HG02973 (cell line): ENCODE measurements around the gene G3BP1.
"Not testable (repeated sequence)": the region's sequence is repeated elsewhere in the genome, so short reads cannot be mapped to it uniquely, and the experiment has no call there.

Source experiments
- ATAC-seq: cut with Tn5 transposase; IDR thresholded peaks from one replicate; pipeline ENCODE4 v1.9.1; 2021; ENCODE audit warnings: moderate library complexity; ENCODE audit not compliant: unreplicated experiment

Gene G3BP1

DNA sequence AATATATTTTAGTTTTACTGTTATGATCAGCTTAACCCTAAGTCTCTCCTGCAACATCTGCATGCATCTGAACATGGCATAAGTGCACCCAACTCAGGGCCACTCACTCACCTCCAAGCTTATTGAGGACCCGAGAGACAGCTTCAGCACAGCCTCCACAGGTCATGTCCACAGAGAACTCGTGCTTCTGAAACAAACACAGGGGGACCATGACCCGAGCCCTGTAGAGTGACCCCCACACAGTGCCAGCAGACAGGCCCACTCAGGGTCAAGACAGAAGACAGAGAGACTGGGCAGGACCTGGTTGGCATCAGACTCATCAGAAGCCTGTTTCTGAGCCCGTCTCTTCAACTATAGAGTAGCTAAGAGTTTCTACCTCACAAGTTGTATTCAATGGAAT, 20.2 kb upstream of the G3BP1 start:
- no peak for ATAC-seq

DNA sequence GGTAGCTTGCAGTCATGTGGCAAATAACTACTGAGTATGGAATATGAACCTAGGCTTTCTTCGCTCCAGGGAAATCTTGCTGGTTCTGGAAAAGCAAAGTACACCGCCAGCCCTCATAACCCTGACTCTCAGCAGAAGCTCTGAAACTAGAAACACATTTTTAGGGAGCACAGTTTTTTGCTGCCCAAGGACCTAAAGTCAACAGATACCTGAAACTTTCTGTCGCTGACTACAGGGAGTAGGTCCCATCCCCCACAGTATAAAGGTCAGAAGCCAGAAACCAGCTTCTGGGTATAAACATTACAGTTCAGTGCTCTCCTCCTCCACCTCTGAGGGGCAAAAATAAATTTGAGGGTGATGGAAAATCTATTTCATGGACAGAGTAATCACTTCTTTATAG, 16.4 kb upstream of the G3BP1 start:
- ATAC-seq: no peak

DNA sequence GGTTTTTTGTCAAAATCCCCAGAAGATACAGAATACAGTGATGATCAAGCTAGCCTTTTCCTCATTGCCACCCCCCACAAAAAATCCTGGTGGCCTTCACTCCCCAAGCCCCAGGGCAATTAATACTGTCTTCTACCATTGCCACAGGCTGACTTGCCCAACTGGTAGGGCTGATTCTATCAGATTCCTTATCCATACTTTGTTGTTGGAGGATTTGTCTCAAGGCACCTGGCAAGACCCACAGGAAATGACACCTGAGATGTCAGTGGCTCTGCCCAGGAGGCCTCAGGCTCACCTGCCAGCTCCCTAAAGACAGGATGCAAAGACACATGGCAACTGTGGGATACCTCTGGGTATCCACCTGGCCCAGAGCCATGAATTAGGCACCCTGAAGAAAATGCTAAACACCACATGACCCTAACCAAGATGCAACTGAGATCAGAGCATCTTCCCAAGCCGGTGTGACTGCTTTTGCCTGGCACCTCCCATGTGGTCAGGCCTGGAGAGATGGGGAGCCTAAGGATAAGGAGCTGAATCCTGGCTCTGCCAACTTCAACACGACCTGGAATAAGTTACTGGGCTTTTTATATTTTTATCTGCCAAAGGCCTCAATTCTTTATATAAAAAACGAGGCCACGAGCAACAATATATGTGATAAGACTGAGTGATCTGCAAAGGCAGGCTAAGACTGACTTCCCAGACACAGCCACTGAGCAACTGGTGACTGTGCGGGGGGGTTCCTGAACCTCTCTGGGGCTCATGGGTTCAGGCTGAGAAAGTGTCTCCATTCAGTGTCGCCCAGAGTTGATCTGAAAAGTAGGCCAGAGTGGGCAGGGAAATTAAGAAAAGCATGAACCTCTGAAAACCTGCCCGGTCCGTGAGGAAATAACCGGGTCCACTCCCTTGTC, 14.3 kb upstream of the G3BP1 start:
- peak; percentile 21 for ATAC-seq

DNA sequence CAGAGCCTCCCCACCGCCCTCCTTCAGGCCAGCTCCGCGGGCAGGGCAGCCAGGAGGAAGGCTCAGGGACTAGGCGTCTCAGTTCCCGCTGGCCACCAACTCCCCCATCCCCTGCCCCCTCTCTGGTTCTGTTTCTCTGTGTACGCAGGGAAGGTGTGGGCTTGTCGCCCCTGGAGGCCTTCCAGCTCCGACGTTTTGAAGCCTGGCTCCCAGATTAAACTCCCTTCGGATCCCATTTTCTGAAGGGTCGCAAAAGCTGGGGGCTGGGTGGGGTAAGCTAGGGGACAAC, 13.7 kb upstream of the G3BP1 start:
- ATAC-seq: peak; percentile 7

DNA sequence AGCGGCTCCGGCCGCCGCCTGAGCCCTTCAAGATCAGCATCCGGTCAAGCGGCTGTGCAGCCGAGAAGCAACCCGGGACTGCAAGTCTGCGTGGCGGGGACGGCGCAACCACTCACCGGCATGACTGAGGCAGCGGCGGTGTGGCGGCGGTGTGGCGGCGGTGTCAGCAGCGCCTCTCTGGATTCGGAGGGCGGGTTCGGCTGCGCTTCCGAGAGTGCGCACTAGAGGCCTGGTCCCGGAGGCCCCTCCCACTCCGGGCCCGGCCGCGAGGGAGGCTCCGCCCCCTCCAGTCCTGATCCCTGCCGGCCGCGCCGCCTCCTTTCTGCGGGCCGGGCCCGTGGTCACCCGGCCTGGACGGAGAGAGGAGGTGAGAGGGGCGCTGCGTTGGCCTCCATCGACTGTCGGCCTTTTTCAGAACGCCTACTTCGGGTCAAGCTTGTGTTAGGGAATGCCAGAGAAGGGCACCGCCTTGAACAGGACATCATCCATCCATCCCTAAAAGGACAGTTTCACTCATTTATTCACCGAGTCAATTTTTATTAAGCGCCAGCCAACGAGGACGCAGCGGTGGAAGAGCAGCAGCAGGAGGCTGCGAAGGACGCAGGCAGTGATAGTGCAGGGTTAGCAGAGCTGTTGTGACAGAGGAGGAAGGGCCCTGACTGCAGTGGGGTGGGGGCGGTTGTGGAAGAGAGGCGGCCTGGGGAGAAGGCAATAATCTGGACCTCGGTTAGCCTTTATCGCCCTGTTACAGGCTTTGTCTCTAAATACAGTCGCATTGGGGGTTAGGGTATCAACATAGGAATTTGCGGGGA, 13.1 kb upstream of the G3BP1 start, which contains the start of gene ATOX1:
Gene ATOX1 (minus strand): TSS at position 202 of the 812 bp plus-strand sequence. CDS start 80 bp downstream, at position 122.
- ATAC-seq: peak; percentile 96

DNA sequence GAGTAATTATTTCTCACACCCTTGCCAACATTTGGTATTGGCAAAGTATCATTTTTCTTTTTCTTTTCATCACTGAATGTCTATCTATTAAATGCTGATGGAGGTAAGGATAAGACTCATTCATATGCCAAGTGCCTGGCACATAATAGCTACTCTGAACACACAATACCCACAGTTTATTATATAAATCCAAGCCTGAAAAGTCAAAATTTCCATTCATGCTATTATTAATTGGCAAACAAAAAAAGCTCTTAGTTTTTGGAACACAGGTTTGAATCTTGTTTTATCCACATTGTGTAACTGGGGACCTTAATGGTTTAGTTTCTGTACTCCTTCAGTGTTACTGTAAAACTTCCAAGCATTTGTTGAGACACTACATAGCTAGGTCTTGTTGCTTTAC, 7.0 kb upstream of the G3BP1 start:
- no peak for ATAC-seq

DNA sequence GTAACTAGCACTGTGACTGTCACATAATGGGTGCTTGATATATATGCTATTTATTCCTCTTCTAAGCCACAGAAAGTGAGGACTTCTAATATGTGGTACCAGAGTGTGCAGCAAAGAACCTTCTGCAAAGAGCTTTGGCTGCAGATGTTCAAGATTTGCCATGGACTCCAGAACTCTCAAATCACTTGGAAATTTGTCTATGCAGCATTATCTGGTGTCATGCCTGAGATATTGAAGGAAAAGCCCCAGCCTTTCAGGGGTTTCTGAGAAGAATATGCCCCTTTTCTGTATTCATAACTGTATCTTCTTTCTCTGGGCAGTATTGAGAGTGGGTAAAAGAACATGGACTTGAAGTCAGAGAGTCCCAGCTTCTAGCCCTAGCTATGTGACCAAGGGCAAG, 4.8 kb upstream of the G3BP1 start:
- no peak for ATAC-seq

DNA sequence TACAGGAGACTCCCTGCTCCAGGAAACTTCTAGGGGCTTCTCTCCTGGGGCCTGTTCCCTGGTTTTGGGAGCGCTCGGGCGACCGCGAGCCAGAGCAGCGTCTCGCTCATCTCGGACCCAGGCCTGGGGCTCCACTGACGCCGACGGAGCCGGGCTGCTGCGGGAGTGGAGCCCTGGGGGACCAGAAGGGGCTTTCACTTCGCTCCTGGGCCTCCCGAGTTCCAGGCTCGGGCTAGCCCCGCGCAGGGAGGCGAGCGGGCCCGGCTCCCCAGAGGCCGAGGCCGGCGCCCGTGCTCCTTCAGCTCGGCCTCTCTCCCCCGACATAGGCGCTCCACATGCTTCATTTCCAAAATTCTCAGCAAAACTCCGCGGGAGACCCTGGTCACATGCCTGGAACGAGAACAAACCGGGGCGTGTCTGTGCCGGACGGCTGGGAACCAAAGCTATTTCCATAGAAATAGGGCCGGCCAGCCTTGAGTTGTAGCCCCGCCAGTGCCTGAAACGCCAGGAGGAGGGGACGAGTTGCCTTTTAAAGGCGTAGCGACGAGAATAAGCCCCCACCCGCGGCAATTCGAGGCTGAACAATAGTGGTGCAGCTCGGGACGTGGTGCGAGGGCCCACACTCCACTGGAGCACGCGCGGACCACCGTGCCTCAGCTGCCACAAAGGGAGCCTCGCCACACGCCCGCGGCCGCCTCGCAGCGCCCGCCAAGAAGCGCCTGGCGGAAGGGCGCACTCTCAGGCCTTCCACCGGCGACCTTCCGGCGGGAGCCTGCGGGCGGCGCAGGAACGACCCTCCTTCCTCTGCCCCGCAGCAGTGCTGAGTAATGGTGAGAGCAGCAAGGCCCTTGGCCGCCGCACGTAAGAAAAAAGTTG, 1.1 kb upstream of the G3BP1 start:
- ATAC-seq: peak; percentile 24

DNA sequence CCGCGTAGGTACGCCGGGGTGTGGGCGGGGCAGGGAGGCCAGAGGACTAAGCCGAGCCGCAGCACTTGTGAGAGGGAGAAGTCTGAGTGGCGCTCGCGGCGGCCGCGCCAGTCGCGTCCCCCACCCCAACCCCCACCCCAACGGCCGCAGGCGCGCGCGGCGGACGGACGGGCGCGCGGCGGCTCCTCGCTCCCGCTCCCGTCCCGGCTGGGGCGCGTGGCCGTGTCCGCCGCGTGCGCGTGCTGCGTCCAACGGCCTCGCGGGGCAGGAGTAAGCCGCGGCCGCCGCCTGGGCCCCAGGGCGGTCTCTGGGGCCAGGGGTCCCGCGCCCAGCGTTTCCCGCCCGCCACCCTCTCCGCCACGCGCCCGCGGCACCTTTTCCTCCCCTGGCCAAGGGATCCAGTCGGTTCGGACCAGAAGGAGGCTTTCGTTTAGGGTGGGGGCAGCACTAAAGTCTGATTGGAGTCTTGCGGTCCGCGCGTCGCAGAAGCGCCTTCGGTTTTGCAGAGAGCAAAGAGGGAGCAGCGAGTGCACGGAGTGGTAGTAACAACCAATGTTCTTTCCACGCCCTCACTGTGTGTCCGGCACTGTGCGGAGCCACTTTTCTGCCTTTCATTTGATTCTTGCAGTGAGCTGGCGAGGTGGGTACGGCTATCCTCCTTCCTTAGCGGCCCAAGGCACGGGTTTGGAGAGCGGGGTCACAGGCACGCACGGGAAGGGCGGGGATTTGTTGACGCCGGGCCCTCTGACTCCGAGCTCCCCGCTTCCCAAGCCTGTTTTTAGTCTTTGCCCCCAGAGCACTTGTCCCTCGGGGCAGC, 483 bp downstream of the G3BP1 start:
- ATAC-seq: no peak

DNA sequence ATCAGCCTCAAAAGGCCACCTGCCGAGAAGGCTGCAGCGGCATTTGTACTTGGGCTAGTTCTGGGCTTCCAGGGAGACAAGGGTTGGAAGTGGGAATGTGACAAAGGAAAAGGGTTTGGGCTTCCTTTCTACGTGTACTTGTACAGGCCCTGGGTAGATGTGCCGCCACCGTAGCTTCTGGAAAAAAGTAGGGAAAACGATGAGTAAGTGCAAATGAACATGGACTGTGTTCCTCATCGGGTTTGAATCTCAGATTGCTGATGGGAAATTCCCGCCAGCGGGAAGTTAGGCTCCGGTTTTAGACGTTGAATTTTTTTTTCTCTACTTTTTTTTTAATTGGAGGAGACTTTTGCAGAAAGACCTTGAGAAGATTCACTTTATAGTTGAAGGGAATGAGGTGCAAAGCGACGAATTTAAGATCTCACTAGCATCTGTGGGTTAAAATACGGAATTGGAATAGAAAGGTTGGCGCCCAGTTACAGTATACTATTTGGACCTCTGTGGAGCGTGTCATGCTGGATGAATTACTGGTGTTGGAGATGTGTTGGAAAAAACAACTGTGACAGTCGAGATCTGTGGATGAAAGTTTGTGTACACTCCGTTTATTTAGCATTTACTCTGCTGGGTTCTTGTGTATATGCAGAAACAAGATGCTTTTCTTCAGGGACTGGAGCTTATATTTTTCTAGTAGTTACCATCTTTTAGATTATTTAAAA, 1.2 kb downstream of the G3BP1 start:
- ATAC-seq: no peak

DNA sequence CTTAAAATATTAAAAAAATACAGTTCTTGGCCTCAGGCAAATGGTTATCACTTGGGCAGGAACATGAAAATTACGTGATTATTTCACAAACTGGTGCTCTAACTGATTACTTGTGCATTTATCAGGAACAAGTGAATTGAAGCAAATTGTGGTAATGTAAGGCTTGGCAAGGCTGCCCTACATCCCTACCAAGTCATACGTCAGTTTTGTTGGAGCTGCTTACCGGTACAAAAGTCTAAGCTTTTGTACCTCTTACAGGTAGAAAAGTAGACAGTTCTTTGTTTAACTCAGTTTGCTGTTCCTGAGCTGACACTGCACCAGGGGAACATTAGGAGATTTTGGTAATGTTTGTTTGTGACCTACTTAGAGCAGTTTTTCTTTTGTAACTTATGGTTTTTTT, 2.2 kb downstream of the G3BP1 start:
- ATAC-seq: no peak

DNA sequence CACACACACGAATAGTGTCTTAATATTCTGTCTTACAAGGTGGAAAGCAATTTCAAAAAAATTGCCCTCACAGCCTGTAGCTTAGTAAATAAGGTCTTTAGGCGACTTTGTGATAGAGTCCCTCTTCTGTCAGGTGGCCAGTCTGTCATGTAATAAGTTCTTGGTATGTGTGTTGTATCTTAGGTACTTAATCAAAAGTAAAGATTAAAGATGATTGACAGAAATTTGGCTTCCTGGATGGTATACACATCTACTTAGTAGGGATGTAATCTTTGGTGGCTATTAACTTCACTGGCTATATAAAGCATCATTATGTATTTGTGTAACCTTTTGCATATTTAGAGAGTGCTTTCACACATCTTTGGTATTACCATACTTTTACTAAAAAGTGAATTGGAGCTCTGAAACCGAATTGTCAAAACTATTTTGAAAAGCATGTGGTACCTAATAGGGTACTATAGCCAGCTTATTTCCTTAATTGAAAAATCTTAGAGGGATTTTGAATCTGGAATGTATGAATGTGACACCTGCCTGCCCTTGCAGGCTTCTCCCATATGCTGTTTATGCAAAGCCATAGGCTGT, 3.4 kb downstream of the G3BP1 start:
- no peak for ATAC-seq

DNA sequence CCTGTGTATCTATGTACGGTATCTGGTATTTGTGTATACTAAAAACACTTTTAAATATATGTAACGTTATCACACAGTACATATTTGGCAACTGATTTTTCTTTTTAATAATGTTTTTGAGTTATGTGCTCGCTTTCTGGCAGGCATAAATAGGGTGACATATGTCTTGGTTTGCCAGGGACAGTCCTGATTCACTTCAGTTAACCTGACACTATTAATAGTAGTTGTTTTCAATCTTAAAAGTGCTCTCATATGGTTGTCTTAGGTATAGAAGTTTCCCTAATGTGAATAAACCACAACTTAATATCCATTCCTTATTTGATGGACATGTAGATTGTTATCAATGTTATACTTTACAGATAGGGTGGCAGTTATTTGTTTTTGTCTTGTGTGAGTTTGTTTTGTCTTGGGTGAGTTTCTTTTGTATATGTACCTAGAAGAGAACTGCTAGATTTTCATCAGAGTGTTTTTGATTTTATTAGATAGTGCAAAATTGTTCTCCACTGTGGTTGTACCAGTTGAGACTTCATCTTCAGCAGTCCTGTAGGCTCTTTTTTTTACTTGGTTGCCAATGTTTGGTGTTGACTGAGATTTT, 7.9 kb downstream of the G3BP1 start:
- ATAC-seq: no peak

DNA sequence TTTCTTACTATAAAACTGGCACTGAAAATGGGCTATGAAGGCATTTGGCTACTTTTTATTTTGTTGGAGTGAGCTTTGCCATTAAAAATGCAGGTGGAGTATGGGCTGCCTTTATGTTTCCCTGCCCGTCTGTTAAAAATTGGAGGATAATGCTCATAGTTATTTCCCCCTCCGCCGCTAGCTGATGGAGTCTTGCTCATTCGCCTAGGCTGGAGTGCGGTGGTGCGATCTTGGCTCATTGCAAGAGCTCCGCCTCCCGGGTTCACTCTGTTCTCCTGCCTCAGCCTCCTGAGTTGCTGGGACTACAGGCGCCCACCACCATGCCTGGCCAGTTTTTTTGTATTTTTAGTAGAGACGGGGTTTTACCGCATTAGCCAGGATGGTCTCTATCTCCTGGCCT, 8.6 kb downstream of the G3BP1 start:
- ATAC-seq: no peak

DNA sequence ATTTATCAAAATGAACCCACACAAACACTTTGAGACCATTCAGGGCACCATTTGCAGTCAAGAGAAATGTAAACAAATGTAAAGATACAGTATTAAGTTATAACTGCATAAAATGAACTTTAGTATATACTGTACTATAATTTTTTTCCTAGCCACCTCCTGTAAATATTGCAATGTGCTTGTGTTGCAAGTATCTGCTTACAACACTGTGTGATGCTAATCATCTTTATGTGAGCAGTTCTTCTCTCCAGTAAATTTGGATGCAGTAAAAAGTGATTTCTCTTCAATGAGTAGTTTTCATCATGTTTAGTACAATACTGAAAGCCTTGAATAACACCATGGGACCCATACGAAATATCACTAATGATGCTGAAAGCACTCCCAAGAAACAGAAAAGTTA, 9.4 kb downstream of the G3BP1 start:
- no peak for ATAC-seq

DNA sequence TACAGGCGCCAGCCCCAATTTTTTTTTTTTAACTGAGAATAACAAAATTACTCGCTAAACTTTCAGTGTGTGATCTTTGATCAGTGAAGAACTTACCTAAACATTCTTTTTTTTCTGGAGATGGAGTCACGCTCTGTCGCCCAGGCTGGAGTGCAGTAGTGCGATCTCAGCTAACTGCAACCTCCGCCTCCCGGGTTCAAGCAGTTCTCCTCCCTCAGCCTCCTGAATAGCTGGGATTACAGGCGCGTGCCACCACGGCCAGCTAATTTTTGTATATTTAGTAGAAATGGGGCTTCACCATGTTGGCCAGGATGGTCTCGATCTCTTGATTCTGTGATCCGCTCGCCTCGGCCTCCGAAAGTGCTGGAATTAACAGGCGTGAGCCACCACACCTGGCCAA, 11.9 kb downstream of the G3BP1 start:
- not testable (repeated sequence) for ATAC-seq

DNA sequence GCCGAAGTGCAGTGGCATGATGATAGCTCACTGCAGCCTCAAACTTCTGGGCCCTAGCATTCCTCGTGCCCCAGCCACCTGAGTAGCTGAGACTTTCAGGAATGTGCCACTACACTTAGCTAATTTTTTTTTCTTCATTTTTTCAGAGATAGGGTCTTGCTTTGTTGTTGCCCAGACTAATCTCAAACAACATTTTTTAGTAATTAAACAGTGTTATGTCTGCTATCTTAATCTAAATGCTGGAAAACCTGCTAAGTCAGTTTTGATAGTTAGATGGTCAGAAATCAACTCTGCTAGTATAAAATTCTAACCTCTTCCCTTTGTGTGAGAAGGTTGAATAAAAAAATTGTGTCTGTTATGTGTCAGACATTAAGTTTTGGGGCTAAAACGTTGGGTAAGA, 12.4 kb downstream of the G3BP1 start:
- ATAC-seq: no peak

DNA sequence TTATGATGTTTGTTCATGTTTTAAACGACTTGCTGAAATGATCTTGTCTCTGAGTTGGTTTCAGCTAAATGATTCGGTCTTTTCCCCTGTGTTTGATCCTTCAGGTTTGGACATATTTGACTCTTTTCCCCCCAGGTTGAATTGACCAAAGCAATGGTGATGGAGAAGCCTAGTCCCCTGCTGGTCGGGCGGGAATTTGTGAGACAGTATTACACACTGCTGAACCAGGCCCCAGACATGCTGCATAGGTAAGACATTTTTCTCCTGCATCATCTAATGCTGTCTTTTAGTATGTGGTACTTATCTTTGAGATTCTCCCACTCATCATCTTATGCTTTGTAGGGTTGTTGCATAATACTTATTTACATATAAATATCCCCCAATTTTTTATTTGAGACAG, 14.7 kb downstream of the G3BP1 start:
- ATAC-seq: no peak

DNA sequence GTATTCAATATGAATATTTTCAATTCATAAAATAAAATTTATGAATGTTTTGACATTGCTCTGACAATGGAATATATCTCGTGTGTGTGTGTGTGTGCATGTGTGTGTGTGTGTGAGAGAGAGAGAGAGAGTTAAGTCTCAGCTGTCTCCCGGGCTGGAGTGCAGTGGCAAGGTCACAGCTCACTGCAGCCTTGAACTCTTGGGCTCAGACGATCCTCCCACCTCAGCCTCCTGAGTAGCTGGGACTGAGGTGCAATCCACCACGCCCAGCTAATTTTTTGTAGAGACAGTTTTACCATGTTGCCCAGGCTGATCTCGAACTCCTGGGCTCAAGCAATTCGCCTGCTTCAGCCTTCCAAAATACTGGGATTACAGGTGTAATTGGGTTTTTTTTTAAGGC, 16.1 kb downstream of the G3BP1 start:
- ATAC-seq: no peak
